Left lobe of liver (tissue), 2 donors: ENCODE results near the gene RPS6KA2. TPM values are rescaled to one million over a fixed set of nuclear protein-coding genes. Genes with fewer than 3 reads are reported as not detected.

Source experiments
- ATAC-seq: fragments of 200-7000 bp; cut with Tn5 transposase; one replicate; pipeline ENCODE4 v1.9.1; 2020; ENCODE audit warnings: mild to moderate bottlenecking, moderate library complexity
- DNase-seq: peaks from one replicate; pipeline ENCODE4 v3.0.0-alpha.2; 2020; ENCODE audit warnings: low spot score
- total RNA-seq: library from RNA; stranded (reverse); gene quantifications from one replicate; pipeline ENCODE4 v1.2.1, GENCODE V29; 2021
- donor health status: DM: no; HTN: no; CAD: no; lungs with moderate emphysema.
- donor health status: DM: no; HTN: yes; CAD: no.

RPS6KA2 gene
- total RNA-seq, 1 donor from 2014 or later, result 12.4 TPM

GRCh38 chr6:166616261-166617238 is 10.5 kb downstream of the RPS6KA2 start:
- ATAC-seq (no peak), DNase-seq (no peak)

- ATAC-seq, result no peak
- DNase-seq, result no peak
Measured at GRCh38 chr6:166615059-166615770, 11.8 kb downstream of the RPS6KA2 start.

- DNase-seq (no peak), ATAC-seq (no peak)
Measured at GRCh38 chr6:166614589-166614988, 12.5 kb downstream of the RPS6KA2 start.

- DNase-seq (no peak), ATAC-seq (no peak)
Measured at GRCh38 chr6:166614171-166614583, 12.9 kb downstream of the RPS6KA2 start.

- ATAC-seq (no peak), DNase-seq (no peak)
Measured at GRCh38 chr6:166613027-166613426, 14.0 kb downstream of the RPS6KA2 start.

- ATAC-seq (no peak), DNase-seq (no peak)
Measured at GRCh38 chr6:166612471-166612881, 14.6 kb downstream of the RPS6KA2 start.

- DNase-seq (no peak), ATAC-seq (no peak)
Measured at GRCh38 chr6:166611631-166612030, 15.4 kb downstream of the RPS6KA2 start.

- no peak for DNase-seq
- no peak for ATAC-seq
Measured at GRCh38 chr6:166610069-166610468, 17.0 kb downstream of the RPS6KA2 start.

- ATAC-seq, result no peak
Measured at GRCh38 chr6:166608774-166609173, 18.3 kb downstream of the RPS6KA2 start.

GRCh38 chr6:166605752-166606151 is 21.3 kb downstream of the RPS6KA2 start:
- ATAC-seq (no peak), DNase-seq (no peak)

More at GRCh38 chr6:166608774-166609173, 18.3 kb downstream of the RPS6KA2 start:
- no peak for DNase-seq

- ATAC-seq, result no peak
Measured at GRCh38 chr6:166604911-166605310, 22.1 kb downstream of the RPS6KA2 start.

GRCh38 chr6:166604328-166604727 is 22.7 kb downstream of the RPS6KA2 start:
- no peak for ATAC-seq
- no peak for DNase-seq

More at GRCh38 chr6:166604911-166605310, 22.1 kb downstream of the RPS6KA2 start:
- DNase-seq, result no peak

GRCh38 chr6:166603043-166603690 is 23.9 kb downstream of the RPS6KA2 start:
- ATAC-seq (no peak), DNase-seq (no peak)

- no peak for ATAC-seq
- DNase-seq, result no peak
Measured at GRCh38 chr6:166601956-166602355, 25.1 kb downstream of the RPS6KA2 start.

GRCh38 chr6:166600931-166601330 is 26.1 kb downstream of the RPS6KA2 start:
- no peak for ATAC-seq
- no peak for DNase-seq

- DNase-seq, result no peak
- no peak for ATAC-seq
Measured at GRCh38 chr6:166599205-166599604, 27.8 kb downstream of the RPS6KA2 start.

- no peak for DNase-seq
- peak; percentile 64 for ATAC-seq
Measured at GRCh38 chr6:166598441-166599138, 28.5 kb downstream of the RPS6KA2 start.

- ATAC-seq (no peak), DNase-seq (no peak)
Measured at GRCh38 chr6:166597711-166598440, 29.2 kb downstream of the RPS6KA2 start.

- no peak for ATAC-seq
- no peak for DNase-seq
Measured at GRCh38 chr6:166596776-166597507, 30.1 kb downstream of the RPS6KA2 start.
